Activated CD4-positive, alpha-beta T cell treated with anti-CD3 and anti-CD28 coated beads for 36 hours (primary cell): ENCODE data around the gene PRKAR1B. TPM values are rescaled to one million over a fixed set of nuclear protein-coding genes. Genes with fewer than 3 reads are reported as not detected.
A peak's percentile ranks its signal among the peaks of the same experiment; 100 is the strongest.

ENCODE experiments used
- ATAC-seq: fragments of 200-7000 bp; cut with Tn5 transposase; one replicate; pipeline ENCODE4 v1.10.0; 2021; ENCODE audit warnings: mild to moderate bottlenecking, moderate library complexity
- CTCF ChIA-PET: fragments of 350-600 bp; sonication (Branson Sonifier 250); formaldehyde crosslinking; loops from one replicate; lab custom pipeline; 2021; ENCODE audit warnings: antibody characterized with exemption; lab: Charles Lee
- POLR2A ChIA-PET: fragments of 350-600 bp; sonication (Branson Sonifier 250); formaldehyde crosslinking; loops from one replicate; lab custom pipeline; 2021; ENCODE audit warnings: antibody characterized with exemption, inconsistent platforms; lab: Charles Lee
- DNase-seq: peaks from one replicate; pipeline ENCODE4 v3.0.0-alpha.2; 2020
- H3K27ac Mint-ChIP-seq: one replicate; pipeline ENCODE4 v1.8.0; 2021; ENCODE audit warnings: mixed read lengths
- H3K27me3 Mint-ChIP-seq: one replicate; pipeline ENCODE4 v1.8.0; 2021; ENCODE audit warnings: mixed read lengths
- H3K36me3 Mint-ChIP-seq: one replicate; pipeline ENCODE4 v1.8.0; 2021; ENCODE audit warnings: low read depth, mixed read lengths
- H3K4me1 Mint-ChIP-seq: one replicate; pipeline ENCODE4 v1.8.0; 2021; ENCODE audit warnings: mixed read lengths
- H3K4me3 Mint-ChIP-seq: one replicate; pipeline ENCODE4 v1.8.0; 2021; ENCODE audit warnings: mild to moderate bottlenecking, moderate library complexity, mixed read lengths
- H3K9me3 Mint-ChIP-seq: one replicate; pipeline ENCODE4 v1.8.0; 2021; ENCODE audit warnings: low read depth, mixed read lengths
- intact Hi-C, 2 experiments: fragments of 100-400 bp; cut with DNase I in 1 of 2; cut with micrococcal nuclease in 1 of 2; formaldehyde crosslinking; loops; one replicate each; pipeline versions ENCODE4 v1.14.2 to v1.15.1; 2022 to 2024; cut with DNase I, micrococcal nuclease
- total RNA-seq, 2 experiments: library from RNA; stranded (reverse); gene quantifications; one replicate each; pipeline ENCODE4 v1.2.3, GENCODE V29; 2021

The PRKAR1B gene
- total RNA-seq, 2 experiments from 2014 or later: 37.0 to 41.0 TPM

- Mint-ChIP-seq H3K36me3 (peaks cover 6% of the 10 kb centered on the region), H3K27ac (no peak overlapping the region), H3K4me3 (no peak overlapping the region), H3K27me3 (no peaks in the 10 kb centered on the region), H3K4me1 (peaks cover 4% of the 10 kb centered on the region), H3K9me3 (no peaks in the 10 kb centered on the region)
- CTCF ChIA-PET: no interaction called here
- no peak for DNase-seq
- intact Hi-C loops: no loop called here
- ATAC-seq: no peak
- POLR2A ChIA-PET: no interaction called here
These were observed 94.9 kb downstream of the PRKAR1B start for GRCh38 chr7:631964-632830.

- Mint-ChIP-seq H3K4me1 (peaks cover under 1% of the 10 kb centered on the region), H3K4me3 (no peak overlapping the region), H3K36me3 (peaks cover 6% of the 10 kb centered on the region), H3K27me3 (no peaks in the 10 kb centered on the region), H3K27ac (no peak overlapping the region), H3K9me3 (no peaks in the 10 kb centered on the region)
- intact Hi-C loops: no loop called here
- ATAC-seq (no peak), DNase-seq (no peak)
- ChIA-PET CTCF (no interaction called here), POLR2A (no interaction called here)
These were observed 95.8 kb downstream of the PRKAR1B start for GRCh38 chr7:631291-631711.

GRCh38 chr7:630539-630938, 96.5 kb downstream of the PRKAR1B start:
- no peak for ATAC-seq
- no peak overlapping the region for H3K4me3 Mint-ChIP-seq
- no peak for DNase-seq
- H3K27ac Mint-ChIP-seq: no peak overlapping the region
- intact Hi-C loops: no loop called here
- CTCF ChIA-PET: interaction anchor here (1.2 kb wide), 1 partner anchor 46 kb away, joined by 3 read pairs; no protein-coding TSS in a partner anchor
- peaks cover 8% of the 10 kb centered on the region for H3K36me3 Mint-ChIP-seq
- H3K4me1 Mint-ChIP-seq: no peaks in the 10 kb centered on the region
- POLR2A ChIA-PET: interaction anchor here (0.7 kb wide), 1 partner anchor 38 kb away, joined by 4 read pairs; no protein-coding TSS in a partner anchor
- peaks cover 3% of the 10 kb centered on the region for H3K9me3 Mint-ChIP-seq
- H3K27me3 Mint-ChIP-seq: no peaks in the 10 kb centered on the region

- ChIA-PET CTCF (interaction anchor here (1.2 kb wide), 1 partner anchor 45 kb away, joined by 3 read pairs; no protein-coding TSS in a partner anchor), POLR2A (interaction anchor here (0.7 kb wide), 1 partner anchor 38 kb away, joined by 4 read pairs; no protein-coding TSS in a partner anchor)
- Mint-ChIP-seq H3K36me3 (peaks cover 11% of the 10 kb centered on the region), H3K4me1 (no peaks in the 10 kb centered on the region), H3K27me3 (no peaks in the 10 kb centered on the region), H3K27ac (no peak overlapping the region), H3K4me3 (no peak overlapping the region), H3K9me3 (peaks cover 3% of the 10 kb centered on the region)
- ATAC-seq: no peak
- intact Hi-C loops: no loop called here
- no peak for DNase-seq
These were observed 97.0 kb downstream of the PRKAR1B start for GRCh38 chr7:630111-630511.

GRCh38 chr7:628826-629225, 98.3 kb downstream of the PRKAR1B start:
- ATAC-seq (no peak), DNase-seq (no peak)
- Mint-ChIP-seq H3K27ac (no peak overlapping the region), H3K4me1 (no peaks in the 10 kb centered on the region), H3K4me3 (no peak overlapping the region), H3K27me3 (no peaks in the 10 kb centered on the region), H3K9me3 (peaks cover 12% of the 10 kb centered on the region), H3K36me3 (peaks cover 20% of the 10 kb centered on the region)
- ChIA-PET POLR2A (no interaction called here), CTCF (no interaction called here)
- intact Hi-C loops: no loop called here

GRCh38 chr7:628402-628763, 98.7 kb downstream of the PRKAR1B start:
- intact Hi-C loops: no loop called here
- Mint-ChIP-seq H3K9me3 (peaks cover 14% of the 10 kb centered on the region), H3K36me3 (peaks cover 22% of the 10 kb centered on the region), H3K4me1 (no peaks in the 10 kb centered on the region), H3K27me3 (no peaks in the 10 kb centered on the region), H3K4me3 (no peak overlapping the region), H3K27ac (no peak overlapping the region)
- CTCF ChIA-PET: no interaction called here
- DNase-seq (no peak), ATAC-seq (no peak)
- POLR2A ChIA-PET: no interaction called here

GRCh38 chr7:627661-628401, 99.2 kb downstream of the PRKAR1B start:
- no peak for DNase-seq
- Mint-ChIP-seq H3K4me1 (no peaks in the 10 kb centered on the region), H3K9me3 (peaks cover 15% of the 10 kb centered on the region), H3K27me3 (no peaks in the 10 kb centered on the region), H3K27ac (no peak overlapping the region), H3K36me3 (peaks cover 27% of the 10 kb centered on the region), H3K4me3 (no peak overlapping the region)
- intact Hi-C loops: no loop called here
- ChIA-PET POLR2A (no interaction called here), CTCF (no interaction called here)
- ATAC-seq: no peak

GRCh38 chr7:625376-625971, 101.6 kb downstream of the PRKAR1B start:
- no peaks in the 10 kb centered on the region for H3K27me3 Mint-ChIP-seq
- no peak overlapping the region for H3K4me3 Mint-ChIP-seq
- POLR2A ChIA-PET: no interaction called here
- peaks cover 49% of the 10 kb centered on the region for H3K36me3 Mint-ChIP-seq
- peaks cover 29% of the 10 kb centered on the region for H3K9me3 Mint-ChIP-seq
- intact Hi-C loops: no loop called here
- no peak for ATAC-seq
- H3K4me1 Mint-ChIP-seq: peaks cover 4% of the 10 kb centered on the region
- CTCF ChIA-PET: no interaction called here
- no peak overlapping the region for H3K27ac Mint-ChIP-seq
- no peak for DNase-seq

GRCh38 chr7:623464-623863, 103.6 kb downstream of the PRKAR1B start:
- no peak overlapping the region for H3K27ac Mint-ChIP-seq
- ChIA-PET POLR2A (no interaction called here), CTCF (no interaction called here)
- H3K4me1 Mint-ChIP-seq: peaks cover 23% of the 10 kb centered on the region
- peaks cover 40% of the 10 kb centered on the region for H3K9me3 Mint-ChIP-seq
- no peak for DNase-seq
- ATAC-seq: no peak
- intact Hi-C loops: no loop called here
- peaks cover 65% of the 10 kb centered on the region for H3K36me3 Mint-ChIP-seq
- H3K4me3 Mint-ChIP-seq: no peak overlapping the region
- no peaks in the 10 kb centered on the region for H3K27me3 Mint-ChIP-seq

- H3K27ac Mint-ChIP-seq: no peak overlapping the region
These were observed 105.4 kb downstream of the PRKAR1B start for GRCh38 chr7:621572-622285.

GRCh38 chr7:620885-621284, 106.2 kb downstream of the PRKAR1B start:
- Mint-ChIP-seq H3K4me1 (peaks cover 47% of the 10 kb centered on the region), H3K27ac (peak overlapping the region; percentile 100), H3K36me3 (peaks cover 59% of the 10 kb centered on the region), H3K4me3 (no peak overlapping the region), H3K9me3 (peaks cover 38% of the 10 kb centered on the region), H3K27me3 (no peaks in the 10 kb centered on the region)
- POLR2A ChIA-PET: no interaction called here
- no peak for ATAC-seq
- DNase-seq: no peak
- intact Hi-C loops: loop anchor here in 1 of 2 experiments (1.0 kb wide), 1 partner anchor 36 kb away; no protein-coding TSS in a partner anchor
- CTCF ChIA-PET: interaction anchor here (1.8 kb wide), 1 partner anchor 11 kb away, joined by 4 read pairs; no protein-coding TSS in a partner anchor

More at GRCh38 chr7:621572-622285, 105.4 kb downstream of the PRKAR1B start:
- H3K27me3 Mint-ChIP-seq: no peaks in the 10 kb centered on the region
- intact Hi-C loops: no loop called here
- H3K9me3 Mint-ChIP-seq: peaks cover 40% of the 10 kb centered on the region
- H3K4me3 Mint-ChIP-seq: no peak overlapping the region
- ATAC-seq: no peak
- peaks cover 39% of the 10 kb centered on the region for H3K4me1 Mint-ChIP-seq
- POLR2A ChIA-PET: no interaction called here
- no peak for DNase-seq
- H3K36me3 Mint-ChIP-seq: peaks cover 63% of the 10 kb centered on the region
- CTCF ChIA-PET: no interaction called here
